ENCODE data around the gene SCAF11. TPM values are rescaled to one million over a fixed set of nuclear protein-coding genes. Genes with fewer than 3 reads are reported as not detected.

Gene SCAF11
- total RNA-seq, 4 donors from 2014 or later: 124 to 221 (median 167) TPM

GRCh38 chr12:45934956-45935355 is 55.4 kb downstream of the SCAF11 start:
- H3K4me1 ChIP-seq: no peaks in the 10 kb centered on the region
- TF ChIP-seq POLR2A (IDR thresholded peaks at IDR 0.05) (no peak), EP300 (IDR thresholded peaks at IDR 0.05) (no peak), POLR2AphosphoS5 (IDR thresholded peaks at IDR 0.05) (no peak)
- TF ChIP-seq, protein P1, sequence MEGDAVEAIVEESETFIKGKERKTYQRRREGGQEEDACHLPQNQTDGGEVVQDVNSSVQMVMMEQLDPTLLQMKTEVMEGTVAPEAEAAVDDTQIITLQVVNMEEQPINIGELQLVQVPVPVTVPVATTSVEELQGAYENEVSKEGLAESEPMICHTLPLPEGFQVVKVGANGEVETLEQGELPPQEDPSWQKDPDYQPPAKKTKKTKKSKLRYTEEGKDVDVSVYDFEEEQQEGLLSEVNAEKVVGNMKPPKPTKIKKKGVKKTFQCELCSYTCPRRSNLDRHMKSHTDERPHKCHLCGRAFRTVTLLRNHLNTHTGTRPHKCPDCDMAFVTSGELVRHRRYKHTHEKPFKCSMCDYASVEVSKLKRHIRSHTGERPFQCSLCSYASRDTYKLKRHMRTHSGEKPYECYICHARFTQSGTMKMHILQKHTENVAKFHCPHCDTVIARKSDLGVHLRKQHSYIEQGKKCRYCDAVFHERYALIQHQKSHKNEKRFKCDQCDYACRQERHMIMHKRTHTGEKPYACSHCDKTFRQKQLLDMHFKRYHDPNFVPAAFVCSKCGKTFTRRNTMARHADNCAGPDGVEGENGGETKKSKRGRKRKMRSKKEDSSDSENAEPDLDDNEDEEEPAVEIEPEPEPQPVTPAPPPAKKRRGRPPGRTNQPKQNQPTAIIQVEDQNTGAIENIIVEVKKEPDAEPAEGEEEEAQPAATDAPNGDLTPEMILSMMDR (IDR thresholded peaks at IDR 0.05): no peak
- H3K27ac ChIP-seq: no peak overlapping the region
- no peaks in the 10 kb centered on the region for H3K27me3 ChIP-seq
- WGBS: 30% methylated on average over 1 of the region's 1 CpG
- DNase-seq (ENCODE audit: low spot score in 2 of 2): no peak
- H3K4me3 ChIP-seq: no peak overlapping the region
- H3K9me3 ChIP-seq: no peaks in the 10 kb centered on the region
- H3K36me3 ChIP-seq: peaks cover 36% of the 10 kb centered on the region

DNA sequence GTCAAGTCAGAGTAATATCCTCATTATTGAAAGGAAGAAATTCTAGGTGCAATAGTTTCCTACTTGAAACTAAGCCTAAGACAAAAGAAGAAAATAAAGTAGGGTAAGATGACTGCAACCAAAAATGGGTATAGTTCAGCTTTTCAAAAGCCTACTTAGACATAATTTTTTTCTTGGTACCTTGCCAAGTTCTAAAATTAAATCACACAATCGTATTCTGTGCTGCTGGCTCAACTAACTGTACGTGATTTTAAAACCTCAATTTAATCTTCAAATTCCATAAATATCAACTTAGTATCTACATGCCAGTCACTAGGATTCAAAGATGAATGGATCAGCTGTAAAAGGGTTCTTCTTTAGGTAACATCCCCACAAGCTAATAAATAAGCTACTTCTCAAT is 56.9 kb downstream of the SCAF11 start:
- no peaks in the 10 kb centered on the region for H3K27me3 ChIP-seq
- no peak overlapping the region for H3K27ac ChIP-seq
- no peak for DNase-seq (ENCODE audit: low spot score in 2 of 2)
- WGBS: 28% methylated on average over 2 of the region's 2 CpGs
- H3K4me1 ChIP-seq: no peaks in the 10 kb centered on the region
- H3K36me3 ChIP-seq: peaks cover 48% of the 10 kb centered on the region
- TF ChIP-seq POLR2A (IDR thresholded peaks at IDR 0.05) (no peak), EP300 (IDR thresholded peaks at IDR 0.05) (no peak), POLR2AphosphoS5 (IDR thresholded peaks at IDR 0.05) (no peak)
- TF ChIP-seq, protein P1 (IDR thresholded peaks at IDR 0.05): no peak
- no peak overlapping the region for H3K4me3 ChIP-seq
- no peaks in the 10 kb centered on the region for H3K9me3 ChIP-seq

- no peaks in the 10 kb centered on the region for H3K9me3 ChIP-seq
- no peak overlapping the region for H3K4me3 ChIP-seq
- no peaks in the 10 kb centered on the region for H3K4me1 ChIP-seq
- H3K27ac ChIP-seq: no peak overlapping the region
- DNase-seq (ENCODE audit: low spot score in 2 of 2): no peak
- peaks cover 72% of the 10 kb centered on the region for H3K36me3 ChIP-seq
- TF ChIP-seq POLR2A (IDR thresholded peaks at IDR 0.05): no peak
- no peak for TF ChIP-seq EP300 (IDR thresholded peaks at IDR 0.05)
- TF ChIP-seq POLR2AphosphoS5 (IDR thresholded peaks at IDR 0.05): no peak
- TF ChIP-seq, protein P1 (IDR thresholded peaks at IDR 0.05): no peak
- H3K27me3 ChIP-seq: no peaks in the 10 kb centered on the region
- WGBS: 95% methylated on average over 3 of the region's 3 CpGs
Measured at GRCh38 chr12:45930369-45930768, 60.0 kb downstream of the SCAF11 start.

DNA sequence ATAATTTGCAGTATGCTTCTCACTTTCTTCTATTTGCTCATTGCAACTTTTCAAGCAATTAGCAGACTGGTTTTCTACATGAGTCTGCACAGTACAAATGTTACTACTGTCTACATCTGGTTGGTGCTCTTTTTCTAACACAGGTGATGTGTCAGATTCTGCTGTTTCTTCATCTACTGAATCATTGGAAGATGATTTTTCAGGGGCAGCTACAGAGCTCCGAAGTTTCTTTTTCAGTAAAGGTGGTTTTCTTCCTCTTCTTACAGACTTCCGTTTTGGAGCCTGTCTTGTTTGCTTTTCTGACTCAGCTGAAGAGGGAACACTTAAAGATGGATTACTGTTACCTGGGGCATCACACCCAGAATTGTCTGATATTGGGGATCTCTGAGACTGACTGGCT is 62.1 kb downstream of the SCAF11 start:
- H3K36me3 ChIP-seq: peaks cover 91% of the 10 kb centered on the region
- TF ChIP-seq EP300 (IDR thresholded peaks at IDR 0.05): no peak
- TF ChIP-seq, protein P1 (IDR thresholded peaks at IDR 0.05): no peak
- TF ChIP-seq POLR2AphosphoS5 (IDR thresholded peaks at IDR 0.05): no peak
- no peak for TF ChIP-seq POLR2A (IDR thresholded peaks at IDR 0.05)
- WGBS: 86% methylated on average over 2 of the region's 2 CpGs
- no peaks in the 10 kb centered on the region for H3K9me3 ChIP-seq
- no peaks in the 10 kb centered on the region for H3K4me1 ChIP-seq
- no peak overlapping the region for H3K27ac ChIP-seq
- H3K4me3 ChIP-seq: no peak overlapping the region
- no peaks in the 10 kb centered on the region for H3K27me3 ChIP-seq
- no peak for DNase-seq (ENCODE audit: low spot score in 2 of 2)

DNA sequence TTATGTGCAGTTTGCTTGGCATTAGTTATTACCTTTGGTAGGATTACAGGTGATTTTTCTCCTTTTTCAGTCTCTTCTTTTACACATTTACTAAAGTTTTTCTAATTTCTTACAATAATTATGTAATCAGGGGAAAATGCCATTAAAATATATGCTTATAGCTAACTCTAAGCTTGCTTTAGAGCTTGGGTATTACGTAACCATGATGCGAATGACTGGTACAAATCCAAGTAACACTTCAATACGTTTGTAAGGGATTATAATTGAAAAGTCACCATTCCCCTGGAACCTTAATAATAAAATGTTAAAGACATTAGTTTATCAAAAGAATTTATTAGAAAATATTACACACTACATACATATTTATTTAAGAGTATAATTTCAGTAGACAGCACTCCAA is 71.6 kb downstream of the SCAF11 start:
- Histone ChIP-seq H3K4me3 (no peak overlapping the region), H3K36me3 (peaks cover 37% of the 10 kb centered on the region), H3K27me3 (no peaks in the 10 kb centered on the region), H3K4me1 (no peaks in the 10 kb centered on the region), H3K9me3 (no peaks in the 10 kb centered on the region), H3K27ac (no peak overlapping the region)
- TF ChIP-seq EP300 (IDR thresholded peaks at IDR 0.05) (no peak), POLR2AphosphoS5 (IDR thresholded peaks at IDR 0.05) (no peak), POLR2A (IDR thresholded peaks at IDR 0.05) (no peak)
- TF ChIP-seq, protein P1 (IDR thresholded peaks at IDR 0.05): no peak
- no peak for DNase-seq (ENCODE audit: low spot score in 2 of 2)
- WGBS: 84% methylated on average over 3 of the region's 3 CpGs

Data from suprapubic skin (tissue), 4 donors.